ENCODE measurements around the gene GTF3C6.

DNA sequence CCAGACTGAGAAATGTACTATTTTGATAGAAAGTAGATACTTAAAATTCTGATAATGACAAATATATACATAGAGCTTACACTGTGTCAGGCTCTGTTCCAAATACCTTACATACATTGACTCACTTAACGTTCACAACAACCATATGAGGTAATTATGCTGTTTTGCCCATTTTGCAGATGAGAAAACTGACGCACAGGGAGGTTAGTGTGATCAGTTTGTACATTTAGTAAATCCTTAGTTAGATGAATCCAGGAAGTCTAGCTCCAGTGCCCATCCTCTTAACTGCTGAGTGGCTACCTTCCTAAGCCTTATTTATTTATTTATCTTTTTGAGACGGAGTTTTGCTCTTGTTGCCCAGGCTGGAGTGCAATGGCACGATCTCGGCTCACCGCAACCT, 23.3 kb upstream of the GTF3C6 start:
- no peak for TF ChIP-seq ZNF548 (tag by site-specific recombination; IDR thresholded peaks at IDR 0.05)
- no peak for TF ChIP-seq ZXDB (tag by site-specific recombination; IDR thresholded peaks at IDR 0.05)
- TF ChIP-seq, protein P1, sequence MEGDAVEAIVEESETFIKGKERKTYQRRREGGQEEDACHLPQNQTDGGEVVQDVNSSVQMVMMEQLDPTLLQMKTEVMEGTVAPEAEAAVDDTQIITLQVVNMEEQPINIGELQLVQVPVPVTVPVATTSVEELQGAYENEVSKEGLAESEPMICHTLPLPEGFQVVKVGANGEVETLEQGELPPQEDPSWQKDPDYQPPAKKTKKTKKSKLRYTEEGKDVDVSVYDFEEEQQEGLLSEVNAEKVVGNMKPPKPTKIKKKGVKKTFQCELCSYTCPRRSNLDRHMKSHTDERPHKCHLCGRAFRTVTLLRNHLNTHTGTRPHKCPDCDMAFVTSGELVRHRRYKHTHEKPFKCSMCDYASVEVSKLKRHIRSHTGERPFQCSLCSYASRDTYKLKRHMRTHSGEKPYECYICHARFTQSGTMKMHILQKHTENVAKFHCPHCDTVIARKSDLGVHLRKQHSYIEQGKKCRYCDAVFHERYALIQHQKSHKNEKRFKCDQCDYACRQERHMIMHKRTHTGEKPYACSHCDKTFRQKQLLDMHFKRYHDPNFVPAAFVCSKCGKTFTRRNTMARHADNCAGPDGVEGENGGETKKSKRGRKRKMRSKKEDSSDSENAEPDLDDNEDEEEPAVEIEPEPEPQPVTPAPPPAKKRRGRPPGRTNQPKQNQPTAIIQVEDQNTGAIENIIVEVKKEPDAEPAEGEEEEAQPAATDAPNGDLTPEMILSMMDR (tag by site-specific recombination; IDR thresholded peaks at IDR 0.05) = no peak
- no peak for TF ChIP-seq ZNF19 (tag by site-specific recombination; IDR thresholded peaks at IDR 0.05; ENCODE audit: low read depth)
- no peak for TF ChIP-seq ZNF530 (tag by site-specific recombination; IDR thresholded peaks at IDR 0.05; ENCODE audit: low read depth)
- no peak for TF ChIP-seq YY1 (tag by site-specific recombination; IDR thresholded peaks at IDR 0.05)
